ENCODE data around the gene GPX8. TPM values are rescaled to one million over a fixed set of nuclear protein-coding genes. Genes with fewer than 3 reads are reported as not detected.

The GPX8 gene
- total RNA-seq: 27.9 TPM

GRCh38 chr5:55159763-55160492 lies at the start of gene GPX8:
Gene GPX8 (plus strand): TSS chr5:55160171. CDS start chr5:55160193, 22 bp downstream.
- Histone ChIP-seq H3K27me3 (no peaks in the 10 kb centered on the region), H3K4me1 (no peaks in the 10 kb centered on the region), H3K36me3 (peaks cover 3 to 6% of the 10 kb centered on the region in 2 donors), H3K27ac (peak within 1 kb of the TSS; percentile 54 to 67), H3K9me3 (no peaks in the 10 kb centered on the region), H3K4me3 (peak within 1 kb of the TSS; percentile 47 to 58)
- no peak for DNase-seq (ENCODE audit: low spot score in 2 of 2)
- intact Hi-C loops (cut with DNase I): loop anchor here (5.0 to 10.0 kb wide), 2 partner anchors 645 to 1678 kb away; partner anchors contain the start of genes FST and SNX18
- TF ChIP-seq, protein P1, sequence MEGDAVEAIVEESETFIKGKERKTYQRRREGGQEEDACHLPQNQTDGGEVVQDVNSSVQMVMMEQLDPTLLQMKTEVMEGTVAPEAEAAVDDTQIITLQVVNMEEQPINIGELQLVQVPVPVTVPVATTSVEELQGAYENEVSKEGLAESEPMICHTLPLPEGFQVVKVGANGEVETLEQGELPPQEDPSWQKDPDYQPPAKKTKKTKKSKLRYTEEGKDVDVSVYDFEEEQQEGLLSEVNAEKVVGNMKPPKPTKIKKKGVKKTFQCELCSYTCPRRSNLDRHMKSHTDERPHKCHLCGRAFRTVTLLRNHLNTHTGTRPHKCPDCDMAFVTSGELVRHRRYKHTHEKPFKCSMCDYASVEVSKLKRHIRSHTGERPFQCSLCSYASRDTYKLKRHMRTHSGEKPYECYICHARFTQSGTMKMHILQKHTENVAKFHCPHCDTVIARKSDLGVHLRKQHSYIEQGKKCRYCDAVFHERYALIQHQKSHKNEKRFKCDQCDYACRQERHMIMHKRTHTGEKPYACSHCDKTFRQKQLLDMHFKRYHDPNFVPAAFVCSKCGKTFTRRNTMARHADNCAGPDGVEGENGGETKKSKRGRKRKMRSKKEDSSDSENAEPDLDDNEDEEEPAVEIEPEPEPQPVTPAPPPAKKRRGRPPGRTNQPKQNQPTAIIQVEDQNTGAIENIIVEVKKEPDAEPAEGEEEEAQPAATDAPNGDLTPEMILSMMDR (IDR thresholded peaks at IDR 0.05): peak; percentile 46 to 71 (median 64)

- no peaks in the 10 kb centered on the region for H3K27me3 ChIP-seq
- no peak for DNase-seq (ENCODE audit: low spot score in 2 of 2)
- no peak overlapping the region for H3K27ac ChIP-seq
- no peaks in the 10 kb centered on the region for H3K4me1 ChIP-seq
- peaks cover 0 to 3% of the 10 kb centered on the region in 2 donors for H3K9me3 ChIP-seq
- intact Hi-C loops (cut with DNase I): no loop called here
- H3K4me3 ChIP-seq: no peak overlapping the region
- no peaks in the 10 kb centered on the region for H3K36me3 ChIP-seq
- TF ChIP-seq, protein P1 (IDR thresholded peaks at IDR 0.05): no peak
Measured at GRCh38 chr5:55110217-55110616, 49.8 kb upstream of the GPX8 start.

- H3K36me3 ChIP-seq: no peaks in the 10 kb centered on the region
- TF ChIP-seq, protein P1 (IDR thresholded peaks at IDR 0.05): no peak
- no peak overlapping the region for H3K27ac ChIP-seq
Measured at GRCh38 chr5:55113327-55113726, 46.6 kb upstream of the GPX8 start.

DNA sequence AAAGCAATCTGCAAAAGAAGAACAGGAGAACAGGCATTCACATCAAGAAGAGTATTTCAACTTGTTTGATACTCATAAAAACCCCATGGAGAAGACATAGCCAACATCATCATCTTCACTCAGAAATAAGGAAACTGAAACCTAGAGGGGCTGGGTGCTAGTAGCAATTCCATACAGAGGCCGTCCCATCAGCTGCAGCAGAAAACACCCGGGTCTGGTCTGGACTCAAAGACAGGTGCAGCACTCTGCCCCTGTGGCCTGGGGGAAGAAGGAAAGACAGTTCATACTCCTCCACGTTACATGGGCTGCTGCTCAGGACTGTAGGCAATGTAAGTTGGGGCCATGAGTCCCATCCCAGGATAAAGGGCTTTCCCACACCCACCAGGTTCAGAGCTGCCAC lies 45.9 kb upstream of the GPX8 start:
- intact Hi-C loops (cut with DNase I): no loop called here
- DNase-seq (ENCODE audit: low spot score in 2 of 2): no peak
- no peak overlapping the region for H3K4me3 ChIP-seq
- peaks cover 0 to 3% of the 10 kb centered on the region in 2 donors for H3K9me3 ChIP-seq
- no peaks in the 10 kb centered on the region for H3K36me3 ChIP-seq
- no peaks in the 10 kb centered on the region for H3K27me3 ChIP-seq
- TF ChIP-seq, protein P1 (IDR thresholded peaks at IDR 0.05): no peak
- no peak overlapping the region for H3K27ac ChIP-seq
- no peaks in the 10 kb centered on the region for H3K4me1 ChIP-seq

More at GRCh38 chr5:55113327-55113726, 46.6 kb upstream of the GPX8 start:
- H3K9me3 ChIP-seq: peaks cover 0 to 3% of the 10 kb centered on the region in 2 donors
- no peaks in the 10 kb centered on the region for H3K27me3 ChIP-seq
- intact Hi-C loops (cut with DNase I): no loop called here
- DNase-seq (ENCODE audit: low spot score in 2 of 2): no peak
- no peaks in the 10 kb centered on the region for H3K4me1 ChIP-seq
- H3K4me3 ChIP-seq: no peak overlapping the region

- Histone ChIP-seq H3K9me3 (no peaks in the 10 kb centered on the region), H3K36me3 (no peaks in the 10 kb centered on the region), H3K27me3 (no peaks in the 10 kb centered on the region), H3K4me3 (no peak overlapping the region), H3K4me1 (no peaks in the 10 kb centered on the region), H3K27ac (no peak overlapping the region)
- intact Hi-C loops (cut with DNase I): no loop called here
- TF ChIP-seq, protein P1 (IDR thresholded peaks at IDR 0.05): no peak
- no peak for DNase-seq (ENCODE audit: low spot score in 2 of 2)
Measured at GRCh38 chr5:55123365-55123764, 36.6 kb upstream of the GPX8 start.
